H1 (cell line): Measurements from ENCODE around the gene WNT11.

Source experiments
- ATF2 ChIP-seq: IDR thresholded peaks from 2 replicates; pipeline ENCODE4 v1.6.1; 2012; ENCODE audit warnings: low read length, inconsistent platforms
- BRCA1 ChIP-seq: IDR thresholded peaks from 2 replicates; pipeline ENCODE4 v1.6.1; 2012; ENCODE audit warnings: low read depth, low read length, improper control_type of control experiment
- CTCF ChIP-seq, 3 experiments: IDR thresholded peaks; 1 replicate in 2 of 3; 2 replicates in 1 of 3; pipeline versions ENCODE4 v1.5.1 to v1.6.1; 2011; ENCODE audit warnings: low read length in 3 of 3, mild to moderate bottlenecking in 3 of 3, inconsistent platforms in 2 of 3, low read depth in 1 of 3, moderate library complexity in 1 of 3; ENCODE audit not compliant: insufficient read depth in 1 of 3; ENCODE audit errors: control extremely low read depth in 1 of 3
- EGR1 ChIP-seq: IDR thresholded peaks from 2 replicates; pipeline ENCODE4 v1.6.1; 2011; ENCODE audit warnings: low read depth, low read length, borderline replicate concordance
- MAFK ChIP-seq: IDR thresholded peaks from 2 replicates; pipeline ENCODE4 v1.6.1; 2012; ENCODE audit warnings: low read depth, mild to moderate bottlenecking, improper control_type of control experiment, low read length
- MAX ChIP-seq: IDR thresholded peaks from 2 replicates; pipeline ENCODE4 v1.6.1; 2012; ENCODE audit warnings: inconsistent platforms
- SP1 ChIP-seq: IDR thresholded peaks from 2 replicates; pipeline ENCODE4 v1.6.1; 2011; ENCODE audit warnings: low read depth, low read length
- TF ChIP-seq, protein P1 (sequence below): fragments of 300-600 bp; sonication (generic); IDR thresholded peaks from 2 replicates; pipeline ENCODE4 v1.7.1; 2012; ENCODE audit warnings: low read length, moderate library complexity, mild to moderate bottlenecking, inconsistent platforms; ENCODE audit not compliant: insufficient replicate concordance

DNA sequence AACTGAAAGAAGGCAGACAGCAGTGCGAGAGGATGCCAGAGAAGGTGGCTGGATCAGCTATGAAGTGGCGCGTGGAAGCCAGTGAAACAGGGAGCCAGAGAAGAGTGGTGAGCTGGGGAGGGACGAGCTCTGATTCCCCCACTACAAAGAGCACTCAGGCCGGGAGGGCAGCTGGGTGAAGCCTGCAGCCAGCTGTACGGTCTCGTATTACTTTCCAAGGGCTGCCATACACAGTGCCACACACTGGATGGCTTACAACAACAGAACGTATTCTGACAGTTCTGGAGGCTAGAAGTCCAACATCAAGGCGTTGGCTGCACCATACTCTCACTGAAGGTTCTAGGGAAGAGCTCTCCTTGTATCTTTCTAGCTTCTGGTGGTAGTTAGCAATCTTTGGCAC is 47.1 kb upstream of the WNT11 start:
- TF ChIP-seq SP1 = no peak
- no peak for TF ChIP-seq MAFK
- TF ChIP-seq MAX = no peak
- TF ChIP-seq CTCF (IDR thresholded peaks at IDR 0.05; ENCODE audit: control extremely low read depth in 1 of 3, insufficient read depth in 1 of 3, low read depth in 1 of 3, low read length in 3 of 3) = no peak
- TF ChIP-seq, protein P1, sequence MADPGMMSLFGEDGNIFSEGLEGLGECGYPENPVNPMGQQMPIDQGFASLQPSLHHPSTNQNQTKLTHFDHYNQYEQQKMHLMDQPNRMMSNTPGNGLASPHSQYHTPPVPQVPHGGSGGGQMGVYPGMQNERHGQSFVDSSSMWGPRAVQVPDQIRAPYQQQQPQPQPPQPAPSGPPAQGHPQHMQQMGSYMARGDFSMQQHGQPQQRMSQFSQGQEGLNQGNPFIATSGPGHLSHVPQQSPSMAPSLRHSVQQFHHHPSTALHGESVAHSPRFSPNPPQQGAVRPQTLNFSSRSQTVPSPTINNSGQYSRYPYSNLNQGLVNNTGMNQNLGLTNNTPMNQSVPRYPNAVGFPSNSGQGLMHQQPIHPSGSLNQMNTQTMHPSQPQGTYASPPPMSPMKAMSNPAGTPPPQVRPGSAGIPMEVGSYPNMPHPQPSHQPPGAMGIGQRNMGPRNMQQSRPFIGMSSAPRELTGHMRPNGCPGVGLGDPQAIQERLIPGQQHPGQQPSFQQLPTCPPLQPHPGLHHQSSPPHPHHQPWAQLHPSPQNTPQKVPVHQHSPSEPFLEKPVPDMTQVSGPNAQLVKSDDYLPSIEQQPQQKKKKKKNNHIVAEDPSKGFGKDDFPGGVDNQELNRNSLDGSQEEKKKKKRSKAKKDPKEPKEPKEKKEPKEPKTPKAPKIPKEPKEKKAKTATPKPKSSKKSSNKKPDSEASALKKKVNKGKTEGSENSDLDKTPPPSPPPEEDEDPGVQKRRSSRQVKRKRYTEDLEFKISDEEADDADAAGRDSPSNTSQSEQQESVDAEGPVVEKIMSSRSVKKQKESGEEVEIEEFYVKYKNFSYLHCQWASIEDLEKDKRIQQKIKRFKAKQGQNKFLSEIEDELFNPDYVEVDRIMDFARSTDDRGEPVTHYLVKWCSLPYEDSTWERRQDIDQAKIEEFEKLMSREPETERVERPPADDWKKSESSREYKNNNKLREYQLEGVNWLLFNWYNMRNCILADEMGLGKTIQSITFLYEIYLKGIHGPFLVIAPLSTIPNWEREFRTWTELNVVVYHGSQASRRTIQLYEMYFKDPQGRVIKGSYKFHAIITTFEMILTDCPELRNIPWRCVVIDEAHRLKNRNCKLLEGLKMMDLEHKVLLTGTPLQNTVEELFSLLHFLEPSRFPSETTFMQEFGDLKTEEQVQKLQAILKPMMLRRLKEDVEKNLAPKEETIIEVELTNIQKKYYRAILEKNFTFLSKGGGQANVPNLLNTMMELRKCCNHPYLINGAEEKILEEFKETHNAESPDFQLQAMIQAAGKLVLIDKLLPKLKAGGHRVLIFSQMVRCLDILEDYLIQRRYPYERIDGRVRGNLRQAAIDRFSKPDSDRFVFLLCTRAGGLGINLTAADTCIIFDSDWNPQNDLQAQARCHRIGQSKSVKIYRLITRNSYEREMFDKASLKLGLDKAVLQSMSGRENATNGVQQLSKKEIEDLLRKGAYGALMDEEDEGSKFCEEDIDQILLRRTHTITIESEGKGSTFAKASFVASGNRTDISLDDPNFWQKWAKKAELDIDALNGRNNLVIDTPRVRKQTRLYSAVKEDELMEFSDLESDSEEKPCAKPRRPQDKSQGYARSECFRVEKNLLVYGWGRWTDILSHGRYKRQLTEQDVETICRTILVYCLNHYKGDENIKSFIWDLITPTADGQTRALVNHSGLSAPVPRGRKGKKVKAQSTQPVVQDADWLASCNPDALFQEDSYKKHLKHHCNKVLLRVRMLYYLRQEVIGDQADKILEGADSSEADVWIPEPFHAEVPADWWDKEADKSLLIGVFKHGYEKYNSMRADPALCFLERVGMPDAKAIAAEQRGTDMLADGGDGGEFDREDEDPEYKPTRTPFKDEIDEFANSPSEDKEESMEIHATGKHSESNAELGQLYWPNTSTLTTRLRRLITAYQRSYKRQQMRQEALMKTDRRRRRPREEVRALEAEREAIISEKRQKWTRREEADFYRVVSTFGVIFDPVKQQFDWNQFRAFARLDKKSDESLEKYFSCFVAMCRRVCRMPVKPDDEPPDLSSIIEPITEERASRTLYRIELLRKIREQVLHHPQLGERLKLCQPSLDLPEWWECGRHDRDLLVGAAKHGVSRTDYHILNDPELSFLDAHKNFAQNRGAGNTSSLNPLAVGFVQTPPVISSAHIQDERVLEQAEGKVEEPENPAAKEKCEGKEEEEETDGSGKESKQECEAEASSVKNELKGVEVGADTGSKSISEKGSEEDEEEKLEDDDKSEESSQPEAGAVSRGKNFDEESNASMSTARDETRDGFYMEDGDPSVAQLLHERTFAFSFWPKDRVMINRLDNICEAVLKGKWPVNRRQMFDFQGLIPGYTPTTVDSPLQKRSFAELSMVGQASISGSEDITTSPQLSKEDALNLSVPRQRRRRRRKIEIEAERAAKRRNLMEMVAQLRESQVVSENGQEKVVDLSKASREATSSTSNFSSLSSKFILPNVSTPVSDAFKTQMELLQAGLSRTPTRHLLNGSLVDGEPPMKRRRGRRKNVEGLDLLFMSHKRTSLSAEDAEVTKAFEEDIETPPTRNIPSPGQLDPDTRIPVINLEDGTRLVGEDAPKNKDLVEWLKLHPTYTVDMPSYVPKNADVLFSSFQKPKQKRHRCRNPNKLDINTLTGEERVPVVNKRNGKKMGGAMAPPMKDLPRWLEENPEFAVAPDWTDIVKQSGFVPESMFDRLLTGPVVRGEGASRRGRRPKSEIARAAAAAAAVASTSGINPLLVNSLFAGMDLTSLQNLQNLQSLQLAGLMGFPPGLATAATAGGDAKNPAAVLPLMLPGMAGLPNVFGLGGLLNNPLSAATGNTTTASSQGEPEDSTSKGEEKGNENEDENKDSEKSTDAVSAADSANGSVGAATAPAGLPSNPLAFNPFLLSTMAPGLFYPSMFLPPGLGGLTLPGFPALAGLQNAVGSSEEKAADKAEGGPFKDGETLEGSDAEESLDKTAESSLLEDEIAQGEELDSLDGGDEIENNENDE = no peak
- TF ChIP-seq ATF2 = no peak
- TF ChIP-seq EGR1 = no peak
- TF ChIP-seq BRCA1 = no peak
